Tibial nerve (tissue), 4 donors: ENCODE measurements around the gene KRTAP5-5.
"Not testable (repeated sequence)": the region's sequence is repeated elsewhere in the genome, so short reads cannot be mapped to it uniquely, and the experiment has no call there.

Experiments used
- EP300 ChIP-seq, 2 donors: sonication (generic); formaldehyde crosslinking; IDR thresholded peaks; one replicate each; pipeline ENCODE4 v1.6.1; 2017; ENCODE audit warnings: antibody characterized with exemption in 2 of 2, mild to moderate bottlenecking in 1 of 2
- POLR2A ChIP-seq, 2 donors: fragments of 450-650 bp; IDR thresholded peaks; one replicate each; pipeline ENCODE4 v1.6.1; 2017; ENCODE audit warnings: antibody characterized with exemption in 2 of 2, mild to moderate bottlenecking in 2 of 2, moderate library complexity in 2 of 2
- TF ChIP-seq, protein P1 (sequence below), 5 experiments: fragments of 200-600 bp in 3 of 5; fragments of 450-650 bp in 2 of 5; sonication (generic) in 3 of 5; IDR thresholded peaks; one replicate each; pipeline ENCODE4 v1.5.1; 2016 to 2019; ENCODE audit warnings: antibody characterized with exemption in 5 of 5, mild to moderate bottlenecking in 3 of 5, moderate library complexity in 2 of 5

DNA sequence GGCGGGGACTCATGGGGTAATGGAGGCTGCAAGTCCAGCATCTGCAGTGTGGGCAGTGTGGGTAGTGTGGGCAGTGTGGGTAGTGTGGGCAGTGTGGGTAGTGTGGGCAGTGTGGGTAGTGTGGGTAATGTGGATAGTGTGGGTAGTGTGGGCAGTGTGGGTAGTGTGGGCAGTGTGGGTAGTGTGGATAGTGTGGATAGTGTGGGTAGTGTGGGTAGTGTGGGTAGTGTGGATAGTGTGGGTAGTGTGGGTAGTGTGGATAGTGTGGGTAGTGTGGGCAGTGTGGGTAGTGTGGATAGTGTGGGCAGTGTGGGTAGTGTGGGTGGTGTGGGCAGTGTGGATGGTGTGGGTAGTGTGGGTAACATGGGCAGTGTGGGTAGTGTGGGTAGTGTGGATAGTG, 40.9 kb downstream of the KRTAP5-5 start:
- TF ChIP-seq, protein P1, sequence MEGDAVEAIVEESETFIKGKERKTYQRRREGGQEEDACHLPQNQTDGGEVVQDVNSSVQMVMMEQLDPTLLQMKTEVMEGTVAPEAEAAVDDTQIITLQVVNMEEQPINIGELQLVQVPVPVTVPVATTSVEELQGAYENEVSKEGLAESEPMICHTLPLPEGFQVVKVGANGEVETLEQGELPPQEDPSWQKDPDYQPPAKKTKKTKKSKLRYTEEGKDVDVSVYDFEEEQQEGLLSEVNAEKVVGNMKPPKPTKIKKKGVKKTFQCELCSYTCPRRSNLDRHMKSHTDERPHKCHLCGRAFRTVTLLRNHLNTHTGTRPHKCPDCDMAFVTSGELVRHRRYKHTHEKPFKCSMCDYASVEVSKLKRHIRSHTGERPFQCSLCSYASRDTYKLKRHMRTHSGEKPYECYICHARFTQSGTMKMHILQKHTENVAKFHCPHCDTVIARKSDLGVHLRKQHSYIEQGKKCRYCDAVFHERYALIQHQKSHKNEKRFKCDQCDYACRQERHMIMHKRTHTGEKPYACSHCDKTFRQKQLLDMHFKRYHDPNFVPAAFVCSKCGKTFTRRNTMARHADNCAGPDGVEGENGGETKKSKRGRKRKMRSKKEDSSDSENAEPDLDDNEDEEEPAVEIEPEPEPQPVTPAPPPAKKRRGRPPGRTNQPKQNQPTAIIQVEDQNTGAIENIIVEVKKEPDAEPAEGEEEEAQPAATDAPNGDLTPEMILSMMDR (IDR thresholded peaks at IDR 0.05), result not testable (repeated sequence)
- TF ChIP-seq EP300, POLR2A (IDR thresholded peaks at IDR 0.05): not testable (repeated sequence)
